Hematopoietic multipotent progenitor cell treated with erythropoietin and hydrocortisone succinate and interleukin-3 and kit ligand, for 8 days (in vitro differentiated cells): Measurements from ENCODE around the gene CCDC148.
"Not testable (repeated sequence)": the region's sequence is repeated elsewhere in the genome, so short reads cannot be mapped to it uniquely, and the experiment has no call there.

ENCODE experiments used
- DNase-seq: peaks from one replicate; pipeline ENCODE4 v3.0.0-alpha.2; 2015

The CCDC148 gene

GRCh38 chr2:158276619-158277471, 179.7 kb downstream of the CCDC148 start:
- no peak for DNase-seq

- no peak for DNase-seq
These were observed 182.8 kb downstream of the CCDC148 start for GRCh38 chr2:158273791-158274190.

GRCh38 chr2:158270536-158270935, 186.0 kb downstream of the CCDC148 start:
- no peak for DNase-seq

DNA sequence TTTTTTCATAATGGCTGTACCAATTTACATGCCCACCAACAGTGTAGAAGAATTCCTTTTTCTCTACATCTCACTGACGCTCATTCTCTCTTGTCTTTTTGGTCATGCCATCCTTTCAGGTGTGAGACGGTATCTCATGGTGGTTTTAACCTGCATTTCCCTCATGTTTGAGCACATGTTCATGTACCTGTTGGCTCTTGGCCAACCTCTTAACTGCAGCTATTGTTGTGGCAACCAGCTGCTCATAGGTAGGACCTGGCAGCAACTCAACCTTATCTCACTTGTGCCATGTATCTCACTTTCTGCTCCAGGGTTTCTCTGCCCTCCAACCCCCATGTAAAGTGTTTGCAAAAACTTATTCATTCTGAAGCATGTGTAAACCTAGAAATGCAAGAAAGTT, 187.4 kb downstream of the CCDC148 start:
- DNase-seq: no peak

DNA sequence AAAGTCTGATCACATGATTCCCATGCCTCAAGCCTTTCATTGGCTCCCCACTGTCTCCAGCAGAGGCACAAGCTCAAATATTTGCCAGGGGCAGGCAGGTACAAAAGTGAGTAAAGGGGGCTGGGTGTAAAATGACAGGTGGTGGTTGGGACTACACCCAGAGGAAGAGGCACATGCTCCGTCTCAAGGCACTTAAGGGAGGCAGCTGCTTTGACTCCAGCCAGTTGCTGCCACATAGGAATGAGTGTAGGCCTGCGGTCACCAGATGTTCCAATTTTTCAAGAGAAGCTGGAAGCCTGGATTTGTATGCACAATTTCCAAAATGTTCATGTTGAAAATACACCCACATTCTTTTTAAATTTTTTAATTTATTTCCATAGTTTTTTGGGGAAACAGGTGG, 190.4 kb downstream of the CCDC148 start:
- DNase-seq: no peak

GRCh38 chr2:158255257-158255656, 201.3 kb downstream of the CCDC148 start:
- DNase-seq: no peak

DNA sequence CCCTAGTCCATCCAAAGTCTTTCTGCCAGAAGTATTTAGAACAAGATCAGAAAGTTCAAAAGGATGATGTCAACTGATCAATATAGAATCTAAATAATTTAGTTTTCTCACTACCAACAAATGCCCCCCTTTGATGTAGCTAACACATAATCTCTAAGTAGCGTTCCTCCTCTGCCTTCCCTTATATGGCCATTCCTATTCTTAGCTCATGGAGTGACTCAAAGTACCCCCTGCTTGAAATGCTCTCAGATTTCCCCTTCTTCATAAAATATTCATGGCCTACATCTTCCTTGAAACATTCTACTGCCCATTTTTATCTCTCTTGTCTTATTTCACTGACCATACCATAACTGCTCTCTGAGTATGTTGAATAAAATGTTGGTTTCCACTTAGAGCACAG, 203.4 kb downstream of the CCDC148 start:
- DNase-seq: no peak

GRCh38 chr2:158251356-158251755, 205.2 kb downstream of the CCDC148 start:
- no peak for DNase-seq

- no peak for DNase-seq
These were observed 213.2 kb downstream of the CCDC148 start for GRCh38 chr2:158243392-158243791.

GRCh38 chr2:158242280-158242679, 214.3 kb downstream of the CCDC148 start:
- no peak for DNase-seq

DNA sequence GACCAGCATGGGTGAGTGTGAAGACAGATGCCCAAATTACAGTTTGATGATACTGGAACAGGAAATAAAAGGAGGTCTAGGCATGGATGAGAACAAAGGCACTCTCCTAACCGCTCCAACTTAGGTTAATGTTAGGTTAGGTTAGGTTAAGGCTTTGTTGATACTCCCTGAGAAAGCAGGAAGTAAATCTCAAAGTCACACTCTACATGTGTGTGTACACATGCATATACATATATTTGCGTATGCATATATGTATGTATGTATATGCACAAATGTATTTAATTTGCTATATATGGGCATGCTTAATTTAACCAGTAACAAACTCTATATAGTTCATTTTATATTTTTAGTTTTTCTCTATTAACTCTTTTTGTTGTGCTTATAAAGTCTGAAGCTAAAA, 215.6 kb downstream of the CCDC148 start:
- DNase-seq: no peak

- no peak for DNase-seq
These were observed 217.3 kb downstream of the CCDC148 start for GRCh38 chr2:158239271-158239670.

GRCh38 chr2:158234497-158234896, 222.1 kb downstream of the CCDC148 start:
- no peak for DNase-seq

DNA sequence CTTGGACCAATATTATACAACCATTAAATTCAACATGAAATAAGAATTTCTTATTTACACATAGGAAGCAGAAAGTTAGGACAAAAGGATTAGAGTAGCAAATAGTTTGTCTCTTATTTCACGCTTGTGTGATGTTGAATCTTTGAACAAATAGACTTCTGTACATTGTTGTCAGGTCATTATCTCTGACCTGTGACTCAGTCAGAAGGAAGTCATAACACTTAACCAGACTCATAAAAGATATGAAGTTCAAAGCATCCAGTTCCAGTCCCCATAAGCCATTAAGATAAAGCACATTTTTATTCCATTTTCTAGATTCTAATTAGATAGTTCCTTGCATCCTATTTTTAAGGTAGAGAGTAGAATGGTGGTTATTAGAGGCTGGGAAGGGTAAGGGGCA, 224.1 kb downstream of the CCDC148 start:
- DNase-seq: no peak

- peak; percentile 64 for DNase-seq
These were observed 227.5 kb downstream of the CCDC148 start for GRCh38 chr2:158228943-158229508.

- DNase-seq: not testable (repeated sequence)
These were observed 233.5 kb downstream of the CCDC148 start for GRCh38 chr2:158223066-158223465.

DNA sequence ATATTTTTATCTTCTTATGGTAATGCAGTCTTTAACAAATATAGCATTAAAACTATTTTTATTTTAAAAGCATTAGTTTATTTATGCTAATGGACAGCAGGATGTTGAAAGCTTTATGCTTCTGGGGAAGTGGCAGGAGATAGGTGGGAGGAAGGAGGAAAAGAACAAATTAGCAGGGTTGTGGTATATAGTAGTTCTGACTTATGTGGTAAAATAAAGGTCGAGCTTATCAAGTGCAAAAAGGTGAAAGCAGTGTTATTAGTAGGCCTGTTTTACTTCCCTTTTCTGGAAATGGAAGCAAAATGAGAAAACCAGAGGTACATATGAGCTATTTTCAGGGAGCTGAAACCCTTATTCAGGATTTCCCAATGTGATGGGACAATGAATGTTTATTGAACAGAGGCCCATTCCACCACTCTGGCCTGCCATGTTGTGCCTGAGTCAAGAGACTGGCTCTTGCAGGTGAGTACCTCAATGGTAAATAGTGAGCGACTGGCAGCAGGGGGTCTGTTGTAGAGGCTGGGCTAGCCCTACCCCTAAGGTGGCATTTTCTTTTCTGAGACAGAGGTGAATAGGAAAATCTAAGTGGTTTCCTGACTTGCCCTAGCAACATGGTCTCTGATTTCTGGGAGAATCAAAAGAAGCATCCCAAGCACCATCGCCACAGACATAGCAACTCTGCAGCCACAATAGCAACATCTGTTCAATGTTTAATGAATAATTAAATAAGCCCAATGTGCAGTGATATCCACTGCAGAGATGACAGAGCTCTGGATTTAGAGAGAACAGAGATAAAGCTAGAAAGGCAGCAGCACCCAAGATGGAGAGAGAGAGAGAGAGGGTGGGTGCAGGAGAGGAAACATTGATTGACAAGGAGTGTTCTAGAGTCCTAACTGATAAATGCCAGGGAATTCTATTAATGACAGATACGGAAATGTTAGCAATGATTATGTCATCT, 235.2 kb downstream of the CCDC148 start:
- no peak for DNase-seq

DNA sequence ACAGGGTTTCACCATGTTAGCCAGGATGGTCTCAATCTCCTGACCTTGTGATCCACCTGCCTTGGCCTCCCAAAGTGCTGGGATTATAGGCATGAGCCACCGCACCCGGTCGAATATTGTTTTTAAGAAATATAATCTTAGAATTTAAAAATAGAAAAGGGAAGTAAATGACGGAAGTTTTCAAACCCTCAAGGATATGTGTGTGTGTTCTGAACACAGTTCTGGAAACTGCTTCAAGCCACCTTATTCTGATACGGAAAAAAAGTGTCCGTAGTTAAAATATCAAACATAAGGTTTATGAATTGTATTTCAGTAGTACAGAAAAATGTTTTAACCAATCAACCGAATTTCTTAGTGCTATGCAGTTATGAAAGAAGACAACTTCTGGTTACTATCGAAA, 239.0 kb downstream of the CCDC148 start:
- no peak for DNase-seq

DNA sequence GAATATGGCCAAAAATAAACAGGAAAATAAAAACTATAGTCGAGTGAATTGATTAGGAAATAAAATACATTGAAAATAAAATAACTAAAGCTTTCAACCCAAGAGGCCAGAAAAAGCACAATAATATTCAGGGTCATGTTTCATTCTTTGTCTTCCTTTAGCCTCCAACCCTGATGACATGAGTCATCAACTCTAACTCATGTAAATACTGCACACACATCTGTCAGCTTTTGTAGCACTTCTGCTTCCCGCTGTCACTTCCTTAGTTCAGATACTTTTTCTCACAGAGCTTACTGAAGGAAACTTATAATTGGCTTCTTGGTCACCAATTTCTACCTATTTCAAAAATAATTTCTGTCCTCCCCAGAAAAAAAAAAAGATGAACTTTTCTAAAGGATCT, 242.1 kb downstream of the CCDC148 start:
- DNase-seq: peak; percentile 29

- DNase-seq: no peak
These were observed 242.8 kb downstream of the CCDC148 start for GRCh38 chr2:158213773-158214172.

GRCh38 chr2:158212301-158212700, 244.3 kb downstream of the CCDC148 start:
- no peak for DNase-seq

GRCh38 chr2:158211502-158211901, 245.1 kb downstream of the CCDC148 start:
- no peak for DNase-seq

DNA sequence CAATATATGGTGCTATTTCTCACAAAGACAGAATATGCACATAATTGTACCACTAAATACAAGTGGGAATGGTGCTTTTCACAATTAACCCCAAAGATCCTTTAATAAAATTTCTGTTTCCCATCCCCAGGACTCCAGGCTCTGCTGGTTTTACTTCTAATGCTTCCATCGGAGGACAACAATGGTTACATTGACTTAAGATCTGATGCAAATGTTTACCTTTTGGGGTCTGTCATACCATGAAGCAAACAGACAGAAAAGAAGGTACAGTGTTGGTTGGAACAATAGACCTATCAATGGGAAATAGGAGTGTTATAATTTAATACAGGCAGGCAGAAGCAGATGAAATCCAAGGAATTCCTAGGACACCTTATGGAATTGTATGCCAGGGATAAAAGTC, 249.2 kb downstream of the CCDC148 start:
- DNase-seq: no peak

DNA sequence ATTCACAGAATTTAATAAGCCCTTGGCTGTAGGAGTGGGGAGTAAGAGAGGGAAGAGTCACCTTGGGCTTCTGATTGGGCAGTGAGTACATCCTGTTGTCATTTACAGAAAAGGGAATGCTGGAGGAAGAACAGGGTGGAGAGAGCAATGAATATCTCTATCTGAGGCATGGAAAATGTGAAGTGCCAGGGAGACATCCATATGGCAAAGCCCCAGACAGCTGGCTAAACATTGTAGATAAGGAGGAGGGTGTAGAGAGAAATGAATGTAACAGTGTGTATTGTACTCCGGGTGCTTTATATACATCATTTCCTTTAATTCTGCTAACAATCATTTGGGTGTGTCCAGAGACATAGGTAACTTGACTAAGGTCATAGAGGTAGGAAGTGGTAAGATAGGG, 251.3 kb downstream of the CCDC148 start:
- no peak for DNase-seq
